DMS53 treated with DMSO at 0.1 percent for 48 hours (cell line): Measurements from ENCODE around the gene LMNTD2.

Source experiments
- DNase-seq: peaks from one replicate; lab custom pipeline; 2025; ENCODE audit not compliant: unreplicated experiment; lab: John Stamatoyannopoulos, UW

The LMNTD2 gene

GRCh38 chr11:554428-555226 is 5.9 kb downstream of the LMNTD2 start:
- DNase-seq, result peak; percentile 81

GRCh38 chr11:553988-554340 is 6.6 kb downstream of the LMNTD2 start:
- DNase-seq, result no peak

GRCh38 chr11:553083-553987 is 7.2 kb downstream of the LMNTD2 start:
- DNase-seq, result no peak

GRCh38 chr11:551596-551995 is 8.9 kb downstream of the LMNTD2 start:
- DNase-seq, result no peak

- DNase-seq, result no peak
Measured at GRCh38 chr11:551131-551530, 9.4 kb downstream of the LMNTD2 start.

- DNase-seq, result no peak
Measured at GRCh38 chr11:550746-551085, 9.8 kb downstream of the LMNTD2 start.

GRCh38 chr11:550021-550745 is 10.4 kb downstream of the LMNTD2 start:
- no peak for DNase-seq

- no peak for DNase-seq
Measured at GRCh38 chr11:548700-549603, 11.6 kb downstream of the LMNTD2 start.

- DNase-seq, result no peak
Measured at GRCh38 chr11:545171-545570, 15.4 kb downstream of the LMNTD2 start.

- no peak for DNase-seq
Measured at GRCh38 chr11:544817-545166, 15.7 kb downstream of the LMNTD2 start.

- no peak for DNase-seq
Measured at GRCh38 chr11:541433-541885, 19.1 kb downstream of the LMNTD2 start.

GRCh38 chr11:540583-541432 is 19.7 kb downstream of the LMNTD2 start:
- no peak for DNase-seq

- DNase-seq, result no peak
Measured at GRCh38 chr11:539971-540481, 20.5 kb downstream of the LMNTD2 start.

- no peak for DNase-seq
Measured at GRCh38 chr11:538431-539051, 22.0 kb downstream of the LMNTD2 start.

GRCh38 chr11:537622-538430 is 22.7 kb downstream of the LMNTD2 start:
- DNase-seq, result no peak

GRCh38 chr11:536841-537621 is 23.5 kb downstream of the LMNTD2 start, which contains the start of gene LRRC56:
TSS of gene LRRC56 (plus strand) at chr11:537527. CDS start at chr11:540685, 3,158 bp downstream.
- DNase-seq, result peak; percentile 93
